AG04450 (cell line): ENCODE measurements around the gene IFNB1. TPM values are rescaled to one million over a fixed set of nuclear protein-coding genes. Genes with fewer than 3 reads are reported as not detected.

Experiments used
- CTCF ChIA-PET: fragments of 300-600, 350-600 bp; formaldehyde crosslinking; extraction: SDS; loops from one replicate; lab custom pipeline; 2022; ENCODE audit warnings: antibody characterized with exemption, inconsistent platforms; lab: Charles Lee
- POLR2A ChIA-PET: fragments of 350-600 bp; formaldehyde crosslinking; extraction: SDS; loops from one replicate; lab custom pipeline; 2021; ENCODE audit warnings: antibody characterized with exemption, inconsistent platforms; lab: Yijun Ruan, JAX
- DNase-seq: peaks from one replicate; pipeline ENCODE4 v3.0.0-alpha.2; 2011; ENCODE audit warnings: low read depth, low spot score
- H3K27ac ChIP-seq: one replicate; pipeline ENCODE4 v1.5.1; 2012; ENCODE audit warnings: low read depth, low read length, control low read depth
- H3K27me3 ChIP-seq: one replicate; pipeline ENCODE4 v1.6.0; 2012; ENCODE audit warnings: low read length; ENCODE audit not compliant: control insufficient read depth, insufficient read depth
- H3K4me3 ChIP-seq: 2 replicates; pipeline ENCODE4 v1.5.1; 2011; ENCODE audit warnings: mild to moderate bottlenecking, low read depth, low read length, control low read depth
- H3K9me3 ChIP-seq: 2 replicates; pipeline ENCODE4 v1.5.1; 2012; ENCODE audit warnings: low read length; ENCODE audit not compliant: control insufficient read depth, insufficient read depth
- polyA plus RNA-seq: library from polyadenylated mRNA; depleted of rRNA; stranded (reverse); fragments of >200 nt; gene quantifications from 2 replicates; pipeline ENCODE4 v1.2.3, GENCODE V29; 2011
- TF ChIP-seq, protein P1 (sequence below): IDR thresholded peaks from 2 replicates; pipeline ENCODE4 v1.5.1; 2011; ENCODE audit warnings: low read depth, low read length, control low read depth, inconsistent platforms

IFNB1 gene
- polyA plus RNA-seq, 1 experiment = not detected

DNA sequence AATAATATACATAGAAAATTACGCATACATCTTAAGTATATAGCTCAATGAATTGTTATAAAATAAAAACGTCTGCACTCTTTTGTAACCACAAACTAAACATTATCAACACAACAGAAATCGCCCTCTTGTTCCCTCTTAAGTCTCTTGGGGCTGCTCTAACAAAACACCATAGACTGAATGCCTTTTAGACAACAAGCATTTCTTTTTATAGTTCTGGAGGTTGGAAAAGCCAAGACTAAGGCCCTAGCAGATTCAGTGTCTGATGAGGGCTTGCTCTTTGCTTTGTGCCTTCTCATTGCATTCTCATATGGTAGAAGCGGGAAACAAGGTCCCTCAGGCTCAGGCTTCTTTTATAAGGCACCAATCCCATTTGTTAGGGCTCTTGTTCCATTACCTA, 4.9 kb upstream of the IFNB1 start:
- Histone ChIP-seq H3K4me3 (no peak overlapping the region), H3K27me3 (no peaks in the 10 kb centered on the region), H3K9me3 (peaks cover 3% of the 10 kb centered on the region; the same call in 1 of the 2 replicates), H3K27ac (no peak overlapping the region)
- ChIA-PET POLR2A (no interaction called here), CTCF (interaction anchor here (0.6 kb wide), 1 partner anchor 30 kb away, joined by 3 read pairs; no protein-coding TSS in a partner anchor)
- TF ChIP-seq, protein P1, sequence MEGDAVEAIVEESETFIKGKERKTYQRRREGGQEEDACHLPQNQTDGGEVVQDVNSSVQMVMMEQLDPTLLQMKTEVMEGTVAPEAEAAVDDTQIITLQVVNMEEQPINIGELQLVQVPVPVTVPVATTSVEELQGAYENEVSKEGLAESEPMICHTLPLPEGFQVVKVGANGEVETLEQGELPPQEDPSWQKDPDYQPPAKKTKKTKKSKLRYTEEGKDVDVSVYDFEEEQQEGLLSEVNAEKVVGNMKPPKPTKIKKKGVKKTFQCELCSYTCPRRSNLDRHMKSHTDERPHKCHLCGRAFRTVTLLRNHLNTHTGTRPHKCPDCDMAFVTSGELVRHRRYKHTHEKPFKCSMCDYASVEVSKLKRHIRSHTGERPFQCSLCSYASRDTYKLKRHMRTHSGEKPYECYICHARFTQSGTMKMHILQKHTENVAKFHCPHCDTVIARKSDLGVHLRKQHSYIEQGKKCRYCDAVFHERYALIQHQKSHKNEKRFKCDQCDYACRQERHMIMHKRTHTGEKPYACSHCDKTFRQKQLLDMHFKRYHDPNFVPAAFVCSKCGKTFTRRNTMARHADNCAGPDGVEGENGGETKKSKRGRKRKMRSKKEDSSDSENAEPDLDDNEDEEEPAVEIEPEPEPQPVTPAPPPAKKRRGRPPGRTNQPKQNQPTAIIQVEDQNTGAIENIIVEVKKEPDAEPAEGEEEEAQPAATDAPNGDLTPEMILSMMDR = no peak
- no peak for DNase-seq

DNA sequence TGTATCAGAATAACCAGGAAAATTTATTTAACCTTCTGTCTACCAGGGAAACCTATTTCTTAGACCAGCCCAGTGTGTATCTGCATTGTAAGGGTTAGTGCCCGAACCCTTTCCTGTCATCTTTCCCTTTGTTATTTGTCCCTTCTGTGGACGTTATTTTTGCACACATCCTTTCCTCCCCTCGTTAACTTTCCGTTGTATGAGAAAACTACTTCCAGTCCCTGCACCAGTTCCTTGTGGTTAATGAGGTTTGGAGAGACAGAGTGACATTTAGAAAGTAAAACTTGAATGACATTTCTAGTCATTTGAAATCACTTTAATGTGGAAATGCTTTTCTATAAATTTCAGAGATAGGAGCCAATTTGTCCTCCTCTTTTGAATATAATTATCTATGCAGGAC, 4.3 kb upstream of the IFNB1 start:
- ChIA-PET CTCF (interaction anchor here (0.6 to 0.8 kb wide), 3 partner anchors 31 to 457 kb away, joined by 3 read pairs; no protein-coding TSS in a partner anchor), POLR2A (no interaction called here)
- Histone ChIP-seq H3K9me3 (peaks cover 3% of the 10 kb centered on the region; the same call in 1 of the 2 replicates), H3K27me3 (no peaks in the 10 kb centered on the region), H3K27ac (no peak overlapping the region), H3K4me3 (no peak overlapping the region)
- TF ChIP-seq, protein P1 = no peak
- no peak for DNase-seq

DNA sequence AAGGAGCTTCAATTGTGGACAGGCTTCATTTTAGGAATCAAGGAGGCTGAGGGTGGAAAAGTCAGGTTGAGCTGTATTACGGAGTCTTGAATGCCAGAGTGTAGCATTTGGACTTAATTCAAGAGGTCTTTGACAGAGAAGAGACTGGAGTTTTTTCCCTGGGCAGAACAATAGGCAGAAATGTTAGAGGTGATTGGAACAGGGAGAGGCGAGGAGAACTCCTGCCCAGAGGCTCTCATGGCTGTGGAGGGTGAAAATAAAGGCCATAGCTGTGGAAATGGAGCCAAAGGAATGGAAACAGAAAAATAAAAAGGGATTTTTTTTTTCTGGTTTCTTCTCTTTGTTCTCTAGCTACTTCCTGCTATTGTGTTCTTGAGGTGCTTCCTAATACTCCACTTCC, 3.7 kb upstream of the IFNB1 start:
- CTCF ChIA-PET = interaction anchor here (0.6 to 0.8 kb wide), 2 partner anchors 199 to 457 kb away, joined by 3 read pairs; no protein-coding TSS in a partner anchor
- Histone ChIP-seq H3K27me3 (no peaks in the 10 kb centered on the region), H3K9me3 (no peaks in the 10 kb centered on the region), H3K27ac (no peak overlapping the region), H3K4me3 (no peak overlapping the region)
- TF ChIP-seq, protein P1 = no peak
- DNase-seq = no peak
- POLR2A ChIA-PET = interaction anchor here (0.6 kb wide), 1 partner anchor 459 kb away, joined by 11 read pairs; the partner anchor contains the start of gene MLLT3

DNA sequence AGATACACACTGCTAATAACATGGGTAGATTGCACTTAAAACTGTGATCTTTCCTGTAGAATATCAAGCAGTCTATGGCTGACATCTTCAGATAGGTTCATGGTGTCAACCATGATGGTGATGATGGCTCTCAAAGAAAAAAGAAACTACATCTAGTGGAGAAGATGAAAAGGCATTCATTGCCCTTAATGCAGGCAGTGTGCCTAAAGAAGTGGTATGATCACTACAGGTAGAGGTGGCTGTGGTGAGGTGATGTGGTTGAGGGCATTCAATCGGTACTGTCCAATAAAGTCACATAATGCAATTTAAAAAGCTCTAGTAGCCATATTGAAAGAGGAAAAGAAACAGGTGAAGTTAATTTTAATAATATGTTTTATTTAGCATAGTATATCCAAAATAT, 3.1 kb upstream of the IFNB1 start:
- no peak for DNase-seq
- Histone ChIP-seq H3K27ac (no peak overlapping the region), H3K4me3 (no peak overlapping the region), H3K27me3 (no peaks in the 10 kb centered on the region), H3K9me3 (no peaks in the 10 kb centered on the region)
- TF ChIP-seq, protein P1 = no peak
- CTCF ChIA-PET = no interaction called here
- POLR2A ChIA-PET = no interaction called here

DNA sequence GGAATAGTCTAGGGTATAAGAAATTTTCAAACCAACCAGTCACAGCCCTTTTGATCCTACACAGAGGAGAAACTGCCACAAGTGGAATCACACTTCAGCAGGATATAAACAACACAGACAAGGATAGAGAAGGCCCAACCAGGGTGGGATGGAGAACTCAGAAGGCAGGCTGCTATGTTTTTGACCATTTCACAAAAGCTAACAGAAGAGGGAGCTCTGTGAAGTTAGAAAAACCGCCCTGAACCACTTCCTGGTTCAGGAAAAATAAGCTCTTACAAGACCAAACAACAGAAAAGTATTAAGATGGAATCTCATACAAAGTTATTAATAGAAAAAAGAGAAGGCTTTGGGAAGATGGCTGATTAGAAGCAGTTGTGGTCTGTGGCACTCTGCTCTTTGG, 960 bp upstream of the IFNB1 start:
- Histone ChIP-seq H3K27ac (no peak overlapping the region), H3K9me3 (no peaks in the 10 kb centered on the region), H3K27me3 (peaks cover 4% of the 10 kb centered on the region), H3K4me3 (no peak overlapping the region)
- POLR2A ChIA-PET = no interaction called here
- TF ChIP-seq, protein P1 = no peak
- CTCF ChIA-PET = interaction anchor here (2.1 kb wide), 1 partner anchor 32 kb away, joined by 8 read pairs; no protein-coding TSS in a partner anchor
- DNase-seq = no peak
